GM21515 (cell line): ENCODE results near the gene LY6G6F.
"Not testable (repeated sequence)": the region's sequence is repeated elsewhere in the genome, so short reads cannot be mapped to it uniquely, and the experiment has no call there.

Source experiments
- ATAC-seq: cut with Tn5 transposase; IDR thresholded peaks from one replicate; pipeline ENCODE4 v1.9.1; 2021; ENCODE audit not compliant: unreplicated experiment

The LY6G6F gene

DNA sequence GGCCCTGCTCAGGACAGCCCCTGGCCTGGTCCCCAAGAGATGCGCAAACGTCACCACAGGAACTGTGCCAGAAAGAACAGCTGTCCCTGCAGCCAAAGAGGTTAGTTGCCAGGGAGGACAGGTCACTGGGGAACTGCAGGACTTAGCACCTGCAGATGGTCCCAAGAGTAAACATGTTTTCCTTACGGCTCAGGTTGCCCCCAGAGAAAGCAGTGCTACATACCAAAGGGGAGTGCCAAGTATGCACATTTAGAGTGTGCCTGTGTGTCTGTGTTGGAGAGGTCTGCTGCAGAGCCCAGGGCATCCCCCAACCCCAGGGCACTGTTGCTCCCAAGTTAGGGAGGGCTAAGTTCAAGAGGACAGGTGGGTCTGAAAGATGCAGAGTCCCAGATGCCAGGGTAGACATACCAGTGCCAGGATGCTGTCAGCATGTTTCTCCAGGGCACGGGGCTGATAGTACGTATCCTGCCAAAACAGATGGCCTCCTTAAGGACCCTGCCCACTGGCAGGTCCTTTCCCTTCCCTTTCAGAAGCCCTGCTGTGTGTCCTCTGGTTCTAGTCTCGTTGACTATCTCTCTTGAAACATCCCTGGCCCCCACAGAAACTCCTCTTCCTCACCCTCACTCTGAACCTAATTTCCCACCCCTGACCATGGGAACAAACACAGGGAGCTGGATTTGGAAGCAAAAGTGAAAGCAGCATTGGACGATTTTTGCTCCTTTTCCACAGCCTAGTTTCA is 4.8 kb upstream of the LY6G6F start:
- ATAC-seq, result no peak

DNA sequence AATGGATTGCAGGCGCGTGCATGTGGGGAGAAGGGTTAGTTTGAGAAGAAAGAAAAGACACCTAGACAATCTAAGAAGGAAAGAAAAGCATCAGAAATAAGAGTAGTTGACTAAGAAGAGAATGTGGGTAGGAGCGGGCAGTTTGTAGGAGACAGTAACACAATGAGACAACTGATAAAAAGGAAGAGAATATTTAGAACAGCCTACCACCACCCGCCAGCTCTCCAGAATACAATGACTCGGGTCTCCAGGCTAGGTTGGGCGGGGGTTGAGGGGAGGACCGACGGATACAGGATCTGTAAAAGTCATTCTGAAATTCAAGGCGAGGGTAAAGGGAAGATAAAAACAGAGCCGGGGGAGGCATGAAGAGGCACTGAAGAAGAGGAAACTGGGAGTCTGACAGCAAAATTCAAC is 4.3 kb upstream of the LY6G6F start:
- no peak for ATAC-seq

DNA sequence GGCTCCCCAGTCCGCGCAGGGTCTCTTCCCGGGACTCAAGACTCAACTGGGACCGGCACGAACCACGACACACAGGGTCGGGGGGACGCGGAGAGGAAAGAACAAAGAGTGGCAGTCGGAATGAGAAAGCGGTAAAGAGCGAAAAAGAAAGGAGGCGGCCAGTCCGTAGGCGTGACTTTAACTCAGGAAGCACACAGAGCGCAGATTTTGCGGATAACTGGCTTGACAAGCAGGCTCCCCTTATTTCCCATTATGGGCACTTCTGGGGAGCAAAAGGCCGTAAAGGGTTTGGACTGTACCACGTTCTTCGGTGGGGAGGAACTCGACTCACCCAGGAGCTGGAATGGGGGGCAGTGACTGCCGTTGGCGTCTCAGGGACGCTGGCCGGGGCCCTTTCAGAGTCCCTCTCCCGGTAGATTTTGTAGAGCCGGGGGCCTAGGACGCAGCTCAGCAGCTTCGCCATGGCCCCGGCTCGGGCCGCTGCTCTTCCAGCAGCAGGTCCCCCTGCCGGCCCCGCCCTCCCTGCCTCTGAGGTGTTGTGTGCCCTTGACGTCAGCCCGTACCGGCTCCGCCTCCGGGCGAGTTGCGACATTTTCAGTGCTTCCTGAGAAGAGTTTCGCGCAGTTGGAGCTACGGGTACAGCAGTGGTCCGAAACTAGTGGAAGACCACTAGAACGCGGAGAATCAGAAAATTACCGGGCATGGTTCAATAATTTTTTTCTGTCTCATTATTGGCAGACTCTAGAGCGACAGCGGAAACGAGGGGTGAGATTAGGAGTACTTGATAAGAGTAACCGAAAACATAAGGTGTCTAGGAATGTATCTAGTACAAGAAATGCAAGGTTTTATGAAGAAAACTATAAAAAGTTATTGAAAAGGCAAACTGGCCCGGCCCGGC is 3.6 kb upstream of the LY6G6F start, which contains the start of gene ABHD16A:
TSS of gene ABHD16A (minus strand) at position 506 of the 898 bp plus-strand sequence. CDS start at position 463, 43 bp downstream.
- ATAC-seq, result peak; percentile 71

DNA sequence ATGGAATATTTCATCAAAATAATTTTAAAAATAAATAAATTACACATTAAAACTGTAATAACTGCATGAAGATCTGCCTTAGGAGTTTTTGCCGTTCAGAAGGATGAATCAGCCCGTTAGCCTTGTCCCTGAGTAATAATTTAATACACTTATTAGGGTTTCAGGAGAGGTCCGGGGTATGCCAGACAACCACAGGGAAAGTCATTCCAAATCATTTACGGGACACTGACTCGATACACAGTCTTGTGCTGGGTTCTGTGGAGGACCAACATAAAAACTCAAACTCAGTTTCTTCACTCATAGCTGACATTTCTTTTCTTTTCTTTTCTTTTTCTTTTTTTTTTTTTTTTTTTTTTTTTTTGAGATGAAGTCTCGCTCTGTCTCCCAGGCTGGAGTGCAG is 735 bp upstream of the LY6G6F start:
- no peak for ATAC-seq

DNA sequence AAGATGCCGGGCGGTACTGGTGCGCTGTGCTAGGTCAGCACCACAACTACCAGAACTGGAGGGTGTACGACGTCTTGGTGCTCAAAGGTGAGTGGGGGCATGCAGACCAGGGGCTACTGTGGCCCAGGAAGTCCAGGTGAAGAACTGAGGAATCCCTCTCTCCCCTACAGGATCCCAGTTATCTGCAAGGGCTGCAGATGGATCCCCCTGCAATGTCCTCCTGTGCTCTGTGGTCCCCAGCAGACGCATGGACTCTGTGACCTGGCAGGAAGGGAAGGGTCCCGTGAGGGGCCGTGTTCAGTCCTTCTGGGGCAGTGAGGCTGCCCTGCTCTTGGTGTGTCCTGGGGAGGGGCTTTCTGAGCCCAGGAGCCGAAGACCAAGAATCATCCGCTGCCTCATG is 1.0 kb downstream of the LY6G6F start:
- no peak for ATAC-seq

DNA sequence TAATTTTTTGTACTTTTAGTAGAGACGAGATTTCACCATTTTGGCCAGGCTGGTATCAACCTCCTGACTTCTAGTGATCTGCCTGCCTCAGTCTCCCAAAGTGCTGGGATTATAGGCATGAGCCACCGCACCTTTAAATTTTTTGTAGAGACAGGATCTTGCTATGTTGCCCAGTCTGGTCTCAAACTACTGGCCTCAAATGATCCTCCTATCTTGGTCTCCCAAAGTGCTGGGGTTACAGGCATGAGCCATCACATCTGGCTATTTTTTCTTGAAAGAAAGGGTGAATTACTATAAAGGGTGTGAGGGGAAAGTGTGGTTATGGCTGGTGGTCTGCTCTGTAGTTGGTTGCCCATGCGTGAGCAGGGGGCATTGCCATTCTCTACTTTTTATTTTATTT is 1.6 kb downstream of the LY6G6F start:
- ATAC-seq, result no peak

DNA sequence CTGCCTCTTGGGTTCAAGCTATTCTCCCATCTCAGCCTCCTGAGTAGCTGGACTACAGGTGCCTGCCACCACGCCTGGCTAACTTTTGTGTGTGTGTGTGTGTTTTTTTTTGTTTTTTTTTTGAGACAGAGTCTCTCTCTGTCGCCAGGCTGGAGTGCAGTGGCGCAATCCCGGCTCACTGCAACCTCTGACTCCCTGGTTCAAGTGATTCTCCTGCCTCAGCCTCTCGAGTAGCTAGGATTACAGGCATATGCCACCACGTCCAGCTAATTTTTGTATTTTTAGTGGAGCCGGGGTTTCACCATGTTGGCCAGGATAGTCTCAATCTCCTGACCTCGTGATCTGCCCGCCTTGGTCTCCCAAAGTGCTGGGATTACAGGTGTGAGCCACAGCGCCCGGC is 2.5 kb downstream of the LY6G6F start:
- ATAC-seq, result not testable (repeated sequence)

DNA sequence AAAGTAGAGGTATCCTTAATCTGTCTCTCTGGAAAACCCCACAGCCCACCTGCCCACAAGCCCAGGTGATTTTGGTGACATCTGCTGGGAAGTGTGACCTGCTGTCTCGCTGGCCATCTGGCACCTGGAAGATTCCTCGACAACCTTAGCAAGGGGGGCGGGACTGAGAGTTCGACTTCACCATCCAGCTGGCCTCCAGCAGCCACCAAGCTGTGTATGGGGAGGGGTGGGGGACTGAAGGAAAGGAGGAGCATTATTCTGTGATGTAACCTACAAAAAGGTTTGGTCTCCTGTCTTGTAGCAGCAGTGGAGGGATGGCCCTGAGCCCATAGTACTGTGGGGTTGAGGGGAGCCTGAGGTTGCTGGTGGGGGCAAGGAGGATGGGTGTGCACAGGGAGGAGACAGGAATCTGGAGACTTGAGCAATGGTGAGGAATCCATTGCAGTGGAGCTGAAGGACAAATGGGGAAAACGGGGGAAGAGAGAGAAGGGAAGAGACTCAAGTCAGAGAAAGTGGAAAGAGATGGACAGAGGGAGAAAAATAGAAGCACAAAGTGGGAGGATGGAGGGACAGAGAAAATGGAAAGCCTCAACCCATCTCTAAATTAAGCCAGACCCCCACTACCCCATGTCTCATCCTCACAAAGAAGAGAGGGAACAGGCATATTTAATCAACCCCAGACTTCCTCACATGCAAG is 4.0 kb downstream of the LY6G6F start:
- no peak for ATAC-seq

DNA sequence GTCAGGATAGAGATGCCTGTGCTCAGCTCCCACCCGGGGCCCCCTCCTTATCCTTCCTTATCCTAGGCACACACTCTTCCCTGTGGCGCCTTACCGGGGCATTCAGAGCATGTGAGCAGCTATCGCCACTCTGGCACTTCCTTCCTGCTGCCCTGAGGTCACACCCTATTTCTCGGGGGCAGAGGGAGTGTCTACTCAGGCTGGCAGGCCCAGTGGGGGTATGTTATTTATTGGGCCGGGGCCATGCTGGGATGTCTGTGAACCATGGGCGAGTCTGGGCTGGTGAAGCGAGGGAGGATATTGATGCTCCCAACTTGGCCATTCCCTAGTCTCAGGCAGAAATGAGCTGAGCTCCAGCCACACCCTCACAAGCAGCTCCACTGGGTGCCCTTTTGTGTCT is 4.6 kb downstream of the LY6G6F start:
- ATAC-seq, result no peak

DNA sequence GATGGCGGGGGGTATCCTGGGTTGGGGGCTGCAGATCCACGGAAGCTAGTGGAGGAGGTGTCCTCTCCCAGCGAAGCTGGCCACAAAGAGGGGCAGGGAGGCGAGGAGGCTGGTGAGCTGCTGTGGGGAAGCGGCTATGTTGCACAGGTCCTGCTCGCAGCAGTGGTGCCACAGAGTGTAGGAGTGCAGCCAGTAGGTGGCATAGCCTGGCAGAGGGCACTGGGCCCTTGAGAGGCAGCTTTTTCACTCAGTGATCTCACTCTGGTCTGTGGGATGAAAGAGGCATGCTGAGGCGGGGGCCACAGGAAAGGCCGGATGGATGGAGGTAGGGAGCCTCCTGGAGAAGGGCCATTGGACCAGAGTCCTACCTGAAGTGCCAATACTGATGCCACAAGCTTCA is 5.6 kb downstream of the LY6G6F start:
- ATAC-seq, result no peak

DNA sequence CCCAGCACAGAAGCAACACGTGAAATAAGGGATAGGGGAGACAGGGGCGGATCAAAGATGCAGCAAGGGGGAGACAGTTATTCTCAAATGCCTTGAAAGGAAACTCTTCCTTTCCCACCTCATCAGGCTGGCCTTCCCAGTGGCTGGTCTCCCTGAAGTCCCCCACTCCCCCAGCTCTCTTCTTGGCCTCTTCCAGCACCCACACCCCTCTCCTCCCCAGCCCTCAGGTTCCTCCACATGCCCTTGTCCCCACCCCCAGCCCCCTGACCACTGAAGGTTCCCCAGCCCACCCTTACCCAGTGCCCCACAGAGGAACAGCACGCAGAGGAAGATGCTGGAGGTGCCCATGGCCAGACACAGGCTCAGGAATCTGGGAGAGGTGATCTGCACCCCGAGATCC is 6.8 kb downstream of the LY6G6F start:
- ATAC-seq, result no peak

DNA sequence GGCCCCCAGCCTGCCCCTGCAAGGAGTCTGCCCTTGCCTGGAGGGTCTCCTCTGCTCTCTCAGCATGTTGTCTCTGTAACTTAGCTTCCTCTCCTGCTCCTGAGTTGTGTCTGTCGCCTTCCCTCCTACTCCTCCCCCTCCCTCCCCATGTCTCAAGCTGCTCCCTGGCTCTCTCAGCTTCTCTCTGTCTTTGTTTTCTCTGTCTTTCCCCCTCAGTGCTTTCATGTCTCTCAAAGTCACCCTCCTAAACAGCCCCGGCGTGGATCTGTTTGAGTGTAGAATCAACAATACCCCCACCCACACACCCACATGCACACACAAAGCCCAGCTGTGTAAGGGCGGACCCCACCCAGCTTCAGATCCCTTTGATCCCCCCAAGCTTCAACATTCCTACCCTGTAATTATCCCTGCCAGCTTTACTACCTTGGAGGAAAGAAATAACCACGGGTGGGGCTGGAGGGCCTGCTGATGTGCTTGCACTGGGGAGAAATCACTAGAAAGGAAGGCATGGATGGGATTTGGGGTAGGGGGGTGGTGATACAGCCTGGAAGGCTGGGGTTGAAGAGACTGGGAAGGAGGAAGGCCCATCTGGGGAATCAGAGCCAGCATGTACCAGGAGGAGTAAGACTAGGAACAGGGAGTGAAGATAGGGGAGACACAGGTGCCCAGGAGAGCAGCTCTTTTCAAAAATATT is 7.5 kb downstream of the LY6G6F start:
- no peak for ATAC-seq

DNA sequence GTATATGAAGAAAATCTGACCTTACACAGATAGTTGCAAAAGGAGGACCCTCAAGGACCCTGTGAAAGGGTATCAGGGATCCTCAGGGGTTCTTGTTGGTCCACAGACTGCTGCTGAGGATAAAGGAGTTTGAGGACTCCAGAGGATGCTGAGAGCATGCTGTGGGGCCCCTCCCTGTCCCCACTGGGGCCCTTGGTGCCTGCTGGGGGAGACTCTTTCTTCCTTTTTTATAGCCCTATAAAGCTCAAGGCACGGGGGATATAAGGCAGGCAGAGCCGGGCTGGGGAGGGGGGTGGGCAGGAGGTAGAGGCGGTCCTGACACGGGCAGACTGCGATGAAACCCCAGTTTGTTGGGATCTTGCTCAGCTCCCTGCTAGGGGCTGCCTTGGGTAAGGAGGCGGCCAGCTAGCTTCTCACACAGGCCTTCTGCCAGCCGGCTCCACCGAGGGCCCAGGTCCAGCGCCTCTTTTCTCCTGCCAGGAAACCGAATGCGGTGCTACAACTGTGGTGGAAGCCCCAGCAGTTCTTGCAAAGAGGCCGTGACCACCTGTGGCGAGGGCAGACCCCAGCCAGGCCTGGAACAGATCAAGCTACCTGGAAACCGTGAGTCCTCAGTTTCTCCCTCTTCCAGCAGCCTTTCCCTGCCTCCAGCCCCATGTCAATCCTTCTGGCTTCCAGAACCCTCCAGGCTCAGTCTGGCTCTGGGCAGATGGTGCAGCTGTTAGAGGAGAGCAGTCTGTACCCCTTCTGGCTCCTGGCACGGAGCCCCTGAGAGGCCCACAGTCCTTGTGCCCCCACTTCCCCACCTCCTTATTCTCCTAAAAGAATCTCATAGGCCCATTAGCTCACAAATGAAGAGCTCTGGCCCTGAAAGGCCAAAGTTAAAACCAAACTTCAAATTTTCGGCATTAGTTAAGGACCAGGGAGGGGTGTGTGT is 8.6 kb downstream of the LY6G6F start, which contains the start of gene LY6G6D:
TSS of gene LY6G6D (plus strand) at position 327 of the 937 bp plus-strand sequence. CDS start at position 335, 8 bp downstream.
- ATAC-seq, result no peak

DNA sequence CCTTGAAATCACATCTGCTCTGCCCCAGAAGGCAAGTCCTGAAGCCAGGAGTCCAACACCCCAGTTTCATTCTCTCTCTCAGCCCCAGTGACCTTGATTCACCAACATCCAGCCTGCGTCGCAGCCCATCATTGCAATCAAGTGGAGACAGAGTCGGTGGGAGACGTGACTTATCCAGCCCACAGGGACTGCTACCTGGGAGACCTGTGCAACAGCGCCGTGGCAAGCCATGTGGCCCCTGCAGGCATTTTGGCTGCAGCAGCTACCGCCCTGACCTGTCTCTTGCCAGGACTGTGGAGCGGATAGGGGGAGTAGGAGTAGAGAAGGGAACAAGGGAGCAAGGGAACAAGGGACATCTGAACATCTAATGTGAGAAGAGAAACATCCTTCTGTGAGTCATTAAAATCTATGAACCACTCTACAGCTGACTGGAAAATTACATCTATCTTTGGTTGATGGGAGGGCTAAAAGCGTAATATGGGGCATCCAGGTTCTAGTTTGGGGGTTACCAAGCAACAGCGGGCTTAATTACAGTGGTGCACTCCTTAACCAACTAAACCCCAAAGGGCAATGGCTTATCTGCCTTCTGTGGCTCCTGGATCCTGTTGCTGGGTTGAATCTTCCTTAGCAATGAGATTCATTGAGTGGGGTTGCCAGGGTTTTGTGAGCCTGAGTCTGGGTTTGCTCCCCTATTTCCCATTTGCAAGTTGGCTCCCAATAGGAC is 11.0 kb downstream of the LY6G6F start:
- no peak for ATAC-seq

DNA sequence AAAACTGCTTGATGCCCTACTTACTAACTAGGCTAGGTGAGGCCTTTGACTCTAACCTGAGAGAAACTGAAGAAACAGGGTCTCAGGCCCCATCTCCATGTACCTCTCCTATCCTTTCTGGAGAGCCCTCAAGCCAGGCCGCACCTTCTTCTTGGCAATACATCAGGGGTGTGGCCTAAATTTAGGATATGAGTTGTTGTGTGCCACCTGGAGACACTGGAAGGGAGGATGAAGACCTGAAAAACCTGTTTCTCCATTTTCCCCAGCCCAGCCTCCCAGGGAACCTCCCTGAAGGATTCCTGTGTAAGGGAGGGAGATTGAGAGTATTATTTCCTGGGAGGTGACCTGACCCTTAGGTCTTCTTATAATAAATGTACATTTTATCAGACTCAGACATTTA is 11.6 kb downstream of the LY6G6F start:
- no peak for ATAC-seq

DNA sequence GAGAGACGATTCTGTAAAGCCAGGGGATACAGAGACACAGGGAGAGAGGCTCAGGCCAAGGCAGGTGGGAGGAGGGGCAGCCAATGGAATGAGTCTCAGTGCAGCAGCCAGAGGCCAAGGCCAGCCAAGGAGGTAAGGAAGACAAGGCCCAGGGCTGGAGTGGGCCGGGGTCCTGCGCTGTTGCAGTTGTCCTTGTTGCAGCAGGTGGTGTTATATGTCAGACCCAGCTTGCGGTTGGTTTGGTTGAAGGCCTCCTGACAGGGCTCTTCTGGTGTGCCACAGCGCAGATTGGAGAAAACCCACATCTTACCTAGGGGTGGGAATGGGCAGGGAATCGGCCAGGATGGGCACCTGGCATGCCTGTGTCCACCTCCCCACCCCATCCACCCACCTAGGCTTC is 12.3 kb downstream of the LY6G6F start:
- ATAC-seq, result no peak

DNA sequence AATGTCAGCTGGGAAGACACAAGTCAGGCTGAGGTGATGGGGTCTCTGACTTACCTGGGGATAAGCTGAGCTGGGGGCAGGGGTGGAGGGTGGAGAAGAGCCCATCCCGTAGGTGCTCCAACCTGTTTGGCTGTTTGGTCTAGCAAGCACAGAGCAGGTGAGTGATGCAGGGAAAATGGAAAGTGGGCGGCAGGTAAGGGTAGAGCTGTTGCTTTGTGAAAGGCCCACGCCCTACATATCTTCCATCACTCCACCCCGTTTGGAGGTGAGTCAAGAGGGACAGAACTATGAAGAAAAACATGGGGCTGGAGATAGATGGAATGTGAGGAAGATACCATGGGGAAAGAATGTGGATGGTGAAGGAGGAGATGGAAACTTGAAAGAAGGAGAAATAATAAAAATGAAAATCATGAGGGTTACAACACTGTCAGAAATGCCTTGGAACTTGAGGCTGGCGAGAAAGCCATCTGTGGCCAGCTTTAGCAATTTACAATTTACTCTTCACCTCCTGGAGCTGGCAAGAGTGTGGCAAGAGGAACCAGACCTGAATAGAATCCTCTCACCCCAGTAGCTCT is 13.6 kb downstream of the LY6G6F start:
- no peak for ATAC-seq

DNA sequence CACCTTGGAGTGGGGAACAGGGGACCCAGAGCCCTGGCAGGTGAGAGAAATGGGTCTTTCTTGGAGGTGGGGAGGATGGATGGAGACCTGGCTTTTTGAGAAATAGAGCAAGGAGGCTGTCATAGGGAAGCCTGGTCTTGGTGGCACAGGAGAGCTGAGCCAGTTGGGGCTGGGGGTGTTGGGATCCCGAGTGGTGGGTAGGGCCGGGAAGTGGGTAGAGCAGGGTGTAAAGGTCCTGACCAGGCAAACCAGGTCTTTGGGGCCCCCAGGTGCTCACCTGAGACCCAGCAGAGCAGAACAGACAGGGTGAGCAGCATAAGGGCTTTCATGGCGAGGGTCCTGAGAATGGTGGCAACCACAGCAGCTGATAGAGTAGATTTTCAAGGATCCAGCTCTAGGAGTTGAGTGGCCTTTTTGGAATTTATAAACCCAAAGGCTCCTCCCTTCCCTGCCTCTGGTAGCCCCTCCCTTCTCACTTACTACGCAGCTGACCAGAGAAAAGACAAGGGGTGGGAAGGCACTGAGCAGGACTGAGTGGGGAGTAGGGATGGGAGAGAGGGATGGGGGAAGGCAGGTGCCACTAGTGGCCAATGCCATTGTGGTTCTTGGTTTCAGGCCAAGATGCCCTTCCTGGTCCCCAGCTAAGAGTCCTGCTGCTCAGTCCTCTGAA is 14.8 kb downstream of the LY6G6F start, which contains the start of gene LY6G6C:
TSS of gene LY6G6C (minus strand) at position 396 of the 670 bp plus-strand sequence. CDS start at position 329, 67 bp downstream.
- no peak for ATAC-seq
